HepG2 (cell line): ENCODE data around the gene NARS2. TPM values are rescaled to one million over a fixed set of nuclear protein-coding genes. Genes with fewer than 3 reads are reported as not detected.
A peak's percentile ranks its signal among the peaks of the same experiment; 100 is the strongest.

Experiments used
- ATAC-seq: fragments of 200-7000 bp; cut with Tn5 transposase; 3 replicates; pipeline ENCODE4 v1.9.1; 2020; ENCODE audit warnings: mild to moderate bottlenecking, moderate library complexity
- BruUV-seq: library from RNA; stranded (reverse); fragments of 400-500 nt; replicated peaks from 2 replicates; lab custom pipeline; 2021; lab: Mats Ljungman, UMichigan
- CTCF ChIA-PET: fragments of 300-600 bp; formaldehyde crosslinking; extraction: SDS; loops from one replicate; lab custom pipeline; 2021; ENCODE audit warnings: low total read pairs, inconsistent platforms, low intra/inter-chr PET ratio; lab: Yijun Ruan, JAX
- POLR2A ChIA-PET: fragments of 350-600 bp; sonication (Branson Sonifier 250); formaldehyde crosslinking; loops from one replicate; lab custom pipeline; 2020; ENCODE audit warnings: antibody characterized with exemption, inconsistent platforms; lab: Yijun Ruan, JAX
- DNase-seq: peaks from one replicate; pipeline ENCODE4 v3.0.0-alpha.2; 2015; ENCODE audit warnings: low spot score
- FAIRE-seq: peaks from 3 replicates; lab custom pipeline; 2011; peaks lifted over from hg19 to GRCh38; lab: Jason Lieb, UNC
- H2AFZ ChIP-seq: one replicate; pipeline ENCODE4 v1.6.1; 2011; ENCODE audit warnings: low read length, inconsistent platforms
- H3K27ac ChIP-seq: fragments of 300-600 bp; 3 replicates; pipeline ENCODE4 v1.8.0; 2011; ENCODE audit warnings: mixed run types, mild to moderate bottlenecking, mixed read lengths, low read length, inconsistent platforms; ENCODE audit not compliant: insufficient read depth; ENCODE audit errors: extremely low read length
- H3K27me3 ChIP-seq, 2 experiments: fragments of 200-600 bp in 1 of 2; 2 replicates in 1 of 2; 3 replicates in 1 of 2; pipeline versions ENCODE4 v1.6.0 to v1.8.0; 2011; ENCODE audit warnings: low read length in 2 of 2, mild to moderate bottlenecking in 2 of 2, moderate library complexity in 2 of 2, inconsistent platforms in 1 of 2; ENCODE audit not compliant: insufficient read depth in 2 of 2, control insufficient read depth in 1 of 2
- H3K36me3 ChIP-seq, 2 experiments: fragments of 200-600 bp in 1 of 2; replicated peaks in 1 of 2; 2 replicates in 1 of 2; 3 replicates in 1 of 2; pipeline versions ENCODE4 v1.5.1 to v1.8.0; 2011; ENCODE audit warnings: low read length in 2 of 2, inconsistent platforms in 1 of 2; ENCODE audit not compliant: insufficient read depth in 2 of 2, control insufficient read depth in 1 of 2
- H3K4me1 ChIP-seq: 2 replicates; pipeline ENCODE4 v1.5.1; 2012; ENCODE audit warnings: low read length, inconsistent platforms; ENCODE audit not compliant: insufficient read depth
- H3K4me2 ChIP-seq: 2 replicates; pipeline ENCODE4 v1.6.0; 2011; ENCODE audit warnings: low read depth, low read length, inconsistent platforms
- H3K4me3 ChIP-seq, 3 experiments: fragments of 200-600 bp in 1 of 3; sonication (generic), shearing (Covaris generic) in 1 of 3; replicated peaks in 1 of 3; 2 replicates each; pipeline ENCODE4 v1.5.1; 2011 to 2016; ENCODE audit warnings: low read length in 3 of 3, inconsistent platforms in 2 of 3, low read depth in 2 of 3, mild to moderate bottlenecking in 2 of 3, control low read depth in 1 of 3, mixed read lengths in 1 of 3; ENCODE audit not compliant: insufficient read depth in 1 of 3
- H3K79me2 ChIP-seq: one replicate; pipeline ENCODE4 v1.6.1; 2011; ENCODE audit warnings: low read length, inconsistent platforms; ENCODE audit not compliant: insufficient read depth
- H3K9ac ChIP-seq: 2 replicates; pipeline ENCODE4 v1.6.0; 2011; ENCODE audit warnings: mild to moderate bottlenecking, low read depth, low read length, inconsistent platforms; ENCODE audit not compliant: insufficient read depth
- H3K9me3 ChIP-seq: 2 replicates; pipeline ENCODE4 v1.5.1; 2012; ENCODE audit warnings: mild to moderate bottlenecking, low read length
- H4K20me1 ChIP-seq: 2 replicates; pipeline ENCODE4 v1.6.0; 2011; ENCODE audit warnings: inconsistent platforms, mild to moderate bottlenecking, low read length, moderate library complexity; ENCODE audit not compliant: insufficient read depth
- ATF1 ChIP-seq: IDR thresholded peaks from 2 replicates; pipeline ENCODE4 v1.6.1; 2016; ENCODE audit warnings: mild to moderate bottlenecking, control low read depth
- NPAS2 ChIP-seq: sonication (generic); formaldehyde crosslinking; IDR thresholded peaks from 2 replicates; pipeline ENCODE4 v1.8.0; 2022; ENCODE audit warnings: mild to moderate bottlenecking, missing genetic modification reagents, borderline replicate concordance
- NR3C1 ChIP-seq: sonication (generic); formaldehyde crosslinking; IDR thresholded peaks from 2 replicates; pipeline ENCODE4 v1.4.0; 2020; ENCODE audit warnings: missing genetic modification reagents
- TP53 ChIP-seq: sonication (generic); formaldehyde crosslinking; conservative IDR thresholded peaks from 2 replicates; pipeline ENCODE4 v1.4.0; 2020; ENCODE audit warnings: missing genetic modification reagents
- ZFP36L2 ChIP-seq: sonication (generic); formaldehyde crosslinking; IDR thresholded peaks from 2 replicates; pipeline ENCODE4 v1.4.0; 2020; ENCODE audit warnings: missing genetic modification reagents
- ZNF12 ChIP-seq: sonication (generic); formaldehyde crosslinking; IDR thresholded peaks from 2 replicates; pipeline ENCODE4 v1.5.0; 2020; ENCODE audit warnings: missing genetic modification reagents
- ZNF432 ChIP-seq: sonication (generic); formaldehyde crosslinking; IDR thresholded peaks from 2 replicates; pipeline ENCODE4 v1.5.0; 2020; ENCODE audit warnings: missing genetic modification reagents, mild to moderate bottlenecking, borderline replicate concordance
- ZNF703 ChIP-seq: sonication (generic); formaldehyde crosslinking; IDR thresholded peaks from 2 replicates; pipeline ENCODE4 v1.5.1; 2020; ENCODE audit warnings: missing genetic modification reagents, mild to moderate bottlenecking, moderate library complexity, borderline replicate concordance
- ZNF766 ChIP-seq: sonication (generic); formaldehyde crosslinking; IDR thresholded peaks from 2 replicates; pipeline ENCODE4 v1.5.0; 2020; ENCODE audit warnings: missing genetic modification reagents, borderline replicate concordance
- ZNF878 ChIP-seq: sonication (generic); formaldehyde crosslinking; IDR thresholded peaks from 2 replicates; pipeline ENCODE4 v1.8.1; 2023; ENCODE audit warnings: mild to moderate bottlenecking, missing genetic modification reagents, moderate library complexity
- WGBS: methylation state at CpG from one replicate; pipeline ENCODE4 v1.1.6; 2017; ENCODE audit warnings: low lambda C conversion rate; 5-methylcytosine and 5-hydroxymethylcytosine counted together
- in situ Hi-C: cut with HindIII; loops from 2 replicates; pipeline ENCODE4 v1.10.0; 2017; ENCODE audit warnings: low pct_unique_long_range_greater_than_20kb; ENCODE audit not compliant: extremely low pct_ligation_motif_present
- intact Hi-C: fragments of 100-400 bp; cut with micrococcal nuclease; formaldehyde crosslinking; loops from one replicate; pipeline ENCODE4 v1.10.0; 2022; ENCODE audit not compliant: unreplicated experiment
- polyA plus RNA-seq, 8 experiments: library from polyadenylated mRNA; depleted of rRNA in 3 of 8; stranded (reverse) in 7 of 8; unstranded in 1 of 8; fragments of >200 nt; fragmentation: Illumina TruSeq in 4 of 8; extraction: Trizol in 4 of 8; gene quantifications; 2 replicates each; pipeline versions ENCODE4 v1.2.1 to v1.2.3, GENCODE V29; 2011 to 2016; ENCODE audit warnings: low read depth in 4 of 8, missing spikeins in 1 of 8, mixed read lengths in 1 of 8; ENCODE audit not compliant: insufficient read depth in 1 of 8
- total RNA-seq, 5 experiments: library from RNA; depleted of rRNA; stranded (reverse); fragments of >200 nt; fragmentation: Illumina TruSeq; extraction: Trizol; gene quantifications; 2 replicates each; pipeline ENCODE4 v1.2.3, GENCODE V29; 2016; ENCODE audit warnings: low read depth in 1 of 5
- TF ChIP-seq, protein P1 (sequence below), 2 experiments: sonication (generic) in 1 of 2; formaldehyde crosslinking in 1 of 2; IDR thresholded peaks; 2 replicates each; pipeline versions ENCODE4 v1.4.0 to v1.6.1; 2016 to 2020; ENCODE audit warnings: borderline replicate concordance in 1 of 2, low read depth in 1 of 2, mild to moderate bottlenecking in 1 of 2, missing genetic modification reagents in 1 of 2
- TF ChIP-seq, protein P2 (sequence below): IDR thresholded peaks from 2 replicates; pipeline ENCODE4 v1.6.1; 2016; ENCODE audit warnings: mild to moderate bottlenecking, missing biosample characterization, missing genetic modification reagents
- TF ChIP-seq, protein P3 (sequence below): sonication (generic); formaldehyde crosslinking; IDR thresholded peaks from 2 replicates; pipeline ENCODE4 v1.5.1; 2020; ENCODE audit warnings: missing genetic modification reagents, mild to moderate bottlenecking, borderline replicate concordance
- TF ChIP-seq, protein P4 (sequence below): sonication (generic); formaldehyde crosslinking; IDR thresholded peaks from 2 replicates; pipeline ENCODE4 v1.9.0; 2021; ENCODE audit warnings: missing genetic modification reagents, borderline replicate concordance

The NARS2 gene
- total and polyA plus RNA-seq, 2 of the 13 experiments (the other 11 are each of a cell fraction or from before 2014, with no cell fraction given), result 45.9 to 65.0 TPM

DNA sequence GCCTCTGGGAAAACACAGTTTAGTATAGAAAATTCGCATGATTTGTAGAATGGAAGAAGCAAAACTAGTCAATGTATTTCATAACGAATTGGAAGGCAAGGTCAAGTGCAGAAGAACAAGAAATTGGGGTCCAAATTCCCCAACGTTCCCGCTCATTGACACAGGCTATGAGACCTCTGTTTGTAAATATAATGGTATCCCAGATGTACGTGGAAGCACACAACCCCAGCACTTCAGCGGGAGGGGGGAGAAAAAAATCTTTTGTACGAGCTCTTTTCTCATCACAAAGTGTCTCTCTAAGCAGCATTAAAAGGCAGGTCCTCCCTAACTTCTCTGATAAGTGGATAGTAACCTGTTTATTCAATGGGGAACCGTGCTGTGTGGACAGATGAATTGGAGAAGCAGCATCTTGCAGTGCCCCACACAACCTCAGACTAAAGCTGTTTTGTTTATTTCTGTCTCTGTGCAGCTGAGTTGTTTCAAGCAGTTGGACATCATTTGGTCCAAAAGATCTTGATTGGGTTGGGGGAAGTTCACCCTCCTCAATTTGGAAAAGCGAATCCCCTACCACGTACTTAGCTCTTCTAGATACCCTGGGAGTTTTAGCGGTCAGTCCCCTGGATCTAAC lies 156.0 kb downstream of the NARS2 start:
- no peak for FAIRE-seq
- intact Hi-C loops (no loop called here), in situ Hi-C loops (loop anchor here (5.0 kb wide), 1 partner anchor 191 kb away; no protein-coding TSS in a partner anchor)
- Histone ChIP-seq H3K27me3 (no peaks in the 10 kb centered on the region), H3K9ac (peak overlapping the region; percentile 69), H3K4me3 (peak overlapping the region; percentile 64 to 81 (median 71)), H3K36me3 (no peaks in the 10 kb centered on the region), H3K9me3 (no peaks in the 10 kb centered on the region), H2AFZ (no peak overlapping the region), H3K79me2 (peaks cover 18% of the 10 kb centered on the region), H3K4me1 (peaks cover 41% of the 10 kb centered on the region), H3K4me2 (peak overlapping the region; percentile 100), H4K20me1 (no peaks in the 10 kb centered on the region), H3K27ac (peak overlapping the region; percentile 62)
- POLR2A ChIA-PET, result no interaction called here
- no peak for DNase-seq
- no TSS peak for BruUV-seq
- CTCF ChIA-PET, result no interaction called here
- WGBS, result 43% methylated on average over 11 of the region's 11 CpGs
- no peak for ATAC-seq
- TF ChIP-seq, protein P1, sequence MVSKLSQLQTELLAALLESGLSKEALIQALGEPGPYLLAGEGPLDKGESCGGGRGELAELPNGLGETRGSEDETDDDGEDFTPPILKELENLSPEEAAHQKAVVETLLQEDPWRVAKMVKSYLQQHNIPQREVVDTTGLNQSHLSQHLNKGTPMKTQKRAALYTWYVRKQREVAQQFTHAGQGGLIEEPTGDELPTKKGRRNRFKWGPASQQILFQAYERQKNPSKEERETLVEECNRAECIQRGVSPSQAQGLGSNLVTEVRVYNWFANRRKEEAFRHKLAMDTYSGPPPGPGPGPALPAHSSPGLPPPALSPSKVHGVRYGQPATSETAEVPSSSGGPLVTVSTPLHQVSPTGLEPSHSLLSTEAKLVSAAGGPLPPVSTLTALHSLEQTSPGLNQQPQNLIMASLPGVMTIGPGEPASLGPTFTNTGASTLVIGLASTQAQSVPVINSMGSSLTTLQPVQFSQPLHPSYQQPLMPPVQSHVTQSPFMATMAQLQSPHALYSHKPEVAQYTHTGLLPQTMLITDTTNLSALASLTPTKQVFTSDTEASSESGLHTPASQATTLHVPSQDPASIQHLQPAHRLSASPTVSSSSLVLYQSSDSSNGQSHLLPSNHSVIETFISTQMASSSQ (IDR thresholded peaks at IDR 0.05; ENCODE audit: low read depth), result no peak
- TF ChIP-seq, protein P1 (CRISPR knock-in tag; IDR thresholded peaks at IDR 0.05; ENCODE audit: borderline replicate concordance), result no peak
- no peak for TF ChIP-seq NPAS2 (CRISPR knock-in tag)
- TF ChIP-seq ZNF703, result no peak
- TF ChIP-seq NR3C1 (CRISPR knock-in tag), result no peak
- 0 out of 2 replicates have a peak, but pooled peaks have one; percentile 20 for TF ChIP-seq ATF1 (CRISPR knock-in tag)
- TF ChIP-seq ZNF878, result peak; percentile 12; the same call in 1 of the 2 replicates
- TF ChIP-seq TP53 (CRISPR knock-in tag), result no peak
- TF ChIP-seq, protein P2, sequence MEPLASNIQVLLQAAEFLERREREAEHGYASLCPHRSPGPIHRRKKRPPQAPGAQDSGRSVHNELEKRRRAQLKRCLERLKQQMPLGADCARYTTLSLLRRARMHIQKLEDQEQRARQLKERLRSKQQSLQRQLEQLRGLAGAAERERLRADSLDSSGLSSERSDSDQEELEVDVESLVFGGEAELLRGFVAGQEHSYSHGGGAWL (CRISPR knock-in tag), result no peak
- TF ChIP-seq ZNF12 (CRISPR knock-in tag), result no peak
- no peak for TF ChIP-seq ZNF766 (CRISPR knock-in tag)
- TF ChIP-seq, protein P3, sequence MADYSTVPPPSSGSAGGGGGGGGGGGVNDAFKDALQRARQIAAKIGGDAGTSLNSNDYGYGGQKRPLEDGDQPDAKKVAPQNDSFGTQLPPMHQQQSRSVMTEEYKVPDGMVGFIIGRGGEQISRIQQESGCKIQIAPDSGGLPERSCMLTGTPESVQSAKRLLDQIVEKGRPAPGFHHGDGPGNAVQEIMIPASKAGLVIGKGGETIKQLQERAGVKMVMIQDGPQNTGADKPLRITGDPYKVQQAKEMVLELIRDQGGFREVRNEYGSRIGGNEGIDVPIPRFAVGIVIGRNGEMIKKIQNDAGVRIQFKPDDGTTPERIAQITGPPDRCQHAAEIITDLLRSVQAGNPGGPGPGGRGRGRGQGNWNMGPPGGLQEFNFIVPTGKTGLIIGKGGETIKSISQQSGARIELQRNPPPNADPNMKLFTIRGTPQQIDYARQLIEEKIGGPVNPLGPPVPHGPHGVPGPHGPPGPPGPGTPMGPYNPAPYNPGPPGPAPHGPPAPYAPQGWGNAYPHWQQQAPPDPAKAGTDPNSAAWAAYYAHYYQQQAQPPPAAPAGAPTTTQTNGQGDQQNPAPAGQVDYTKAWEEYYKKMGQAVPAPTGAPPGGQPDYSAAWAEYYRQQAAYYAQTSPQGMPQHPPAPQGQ, result no peak
- TF ChIP-seq ZFP36L2, result no peak
- TF ChIP-seq ZNF432 (CRISPR knock-in tag), result no peak
- TF ChIP-seq, protein P4, sequence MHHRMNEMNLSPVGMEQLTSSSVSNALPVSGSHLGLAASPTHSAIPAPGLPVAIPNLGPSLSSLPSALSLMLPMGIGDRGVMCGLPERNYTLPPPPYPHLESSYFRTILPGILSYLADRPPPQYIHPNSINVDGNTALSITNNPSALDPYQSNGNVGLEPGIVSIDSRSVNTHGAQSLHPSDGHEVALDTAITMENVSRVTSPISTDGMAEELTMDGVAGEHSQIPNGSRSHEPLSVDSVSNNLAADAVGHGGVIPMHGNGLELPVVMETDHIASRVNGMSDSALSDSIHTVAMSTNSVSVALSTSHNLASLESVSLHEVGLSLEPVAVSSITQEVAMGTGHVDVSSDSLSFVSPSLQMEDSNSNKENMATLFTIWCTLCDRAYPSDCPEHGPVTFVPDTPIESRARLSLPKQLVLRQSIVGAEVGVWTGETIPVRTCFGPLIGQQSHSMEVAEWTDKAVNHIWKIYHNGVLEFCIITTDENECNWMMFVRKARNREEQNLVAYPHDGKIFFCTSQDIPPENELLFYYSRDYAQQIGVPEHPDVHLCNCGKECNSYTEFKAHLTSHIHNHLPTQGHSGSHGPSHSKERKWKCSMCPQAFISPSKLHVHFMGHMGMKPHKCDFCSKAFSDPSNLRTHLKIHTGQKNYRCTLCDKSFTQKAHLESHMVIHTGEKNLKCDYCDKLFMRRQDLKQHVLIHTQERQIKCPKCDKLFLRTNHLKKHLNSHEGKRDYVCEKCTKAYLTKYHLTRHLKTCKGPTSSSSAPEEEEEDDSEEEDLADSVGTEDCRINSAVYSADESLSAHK (CRISPR knock-in tag), result no peak
